DND-41 (cell line): ENCODE measurements around the gene FAM114A1.

ENCODE experiments used
- CTCF ChIP-seq: IDR thresholded peaks from 2 replicates; pipeline ENCODE4 v1.5.1; 2012; ENCODE audit warnings: borderline replicate concordance, low read length, moderate library complexity, mild to moderate bottlenecking; ENCODE audit not compliant: poor library complexity, severe bottlenecking; ENCODE audit errors: extremely low read depth
- EZH2 ChIP-seq: IDR thresholded peaks from 3 replicates; pipeline ENCODE4 v1.6.1; 2012; ENCODE audit warnings: borderline replicate concordance, low read depth, mild to moderate bottlenecking, moderate library complexity, low read length, inconsistent platforms; ENCODE audit not compliant: severe bottlenecking

GRCh38 chr4:38965866-38966265 lies 98.3 kb downstream of the FAM114A1 start:
- TF ChIP-seq CTCF (no peak), EZH2 (no peak)
